Muscle layer of colon (tissue), 2 donors: ENCODE measurements around the gene OTOF.
A peak's percentile ranks its signal among the peaks of the same experiment; 100 is the strongest.

Experiments used
- H3K27ac ChIP-seq: one replicate; pipeline ENCODE4 v1.7.0; 2013; ENCODE audit warnings: low read depth, mild to moderate bottlenecking, low read length, moderate library complexity
- H3K27me3 ChIP-seq, 2 donors: one replicate each; pipeline ENCODE4 v1.7.0; 2013; ENCODE audit warnings: low read length in 2 of 2, mild to moderate bottlenecking in 2 of 2; ENCODE audit not compliant: insufficient read depth in 2 of 2, control insufficient read depth in 1 of 2
- H3K36me3 ChIP-seq: one replicate; pipeline ENCODE4 v1.7.0; 2013; ENCODE audit warnings: mild to moderate bottlenecking, low read length; ENCODE audit not compliant: insufficient read depth
- H3K4me1 ChIP-seq: one replicate; pipeline ENCODE4 v1.7.0; 2013; ENCODE audit warnings: mild to moderate bottlenecking, low read length; ENCODE audit not compliant: insufficient read depth
- H3K4me3 ChIP-seq, 2 donors: one replicate each; pipeline ENCODE4 v1.7.0; 2013; ENCODE audit warnings: low read length in 2 of 2, low read depth in 1 of 2, mild to moderate bottlenecking in 1 of 2, moderate library complexity in 1 of 2
- H3K9ac ChIP-seq: one replicate; pipeline ENCODE4 v1.7.0; 2013; ENCODE audit warnings: low read length
- H3K9me3 ChIP-seq: one replicate; pipeline ENCODE4 v1.7.0; 2013; ENCODE audit warnings: mild to moderate bottlenecking, low read length
- donor health status: abdominal sarcoma.
- donor health status: Adenocarcinoma of cecum.

OTOF gene

DNA sequence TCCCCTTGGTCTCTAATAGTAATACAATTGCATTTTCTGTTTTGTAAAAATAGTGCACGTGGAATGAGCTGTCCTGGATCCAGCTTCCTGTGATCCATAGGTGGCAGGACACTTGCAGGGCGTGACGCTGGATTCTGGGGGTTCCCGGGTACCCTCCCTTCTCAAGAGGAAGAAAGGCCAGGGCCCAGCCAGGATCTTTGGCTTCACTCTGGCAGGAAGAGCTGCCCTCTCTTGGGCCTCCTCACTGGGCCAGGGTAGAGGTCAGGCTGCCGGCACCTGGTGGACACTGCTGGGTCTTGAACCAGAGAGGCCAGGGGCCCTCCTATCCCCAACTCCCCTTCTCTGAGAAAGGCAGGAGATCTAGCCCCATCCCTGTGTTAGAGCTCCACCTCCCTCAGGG, 37.8 kb upstream of the OTOF start:
- no peaks in the 10 kb centered on the region for H3K27me3 ChIP-seq
- H3K9me3 ChIP-seq = no peaks in the 10 kb centered on the region
- H3K36me3 ChIP-seq = no peaks in the 10 kb centered on the region
- no peak overlapping the region for H3K4me3 ChIP-seq
- H3K9ac ChIP-seq = no peak overlapping the region
- no peaks in the 10 kb centered on the region for H3K4me1 ChIP-seq
- H3K27ac ChIP-seq = no peak overlapping the region

DNA sequence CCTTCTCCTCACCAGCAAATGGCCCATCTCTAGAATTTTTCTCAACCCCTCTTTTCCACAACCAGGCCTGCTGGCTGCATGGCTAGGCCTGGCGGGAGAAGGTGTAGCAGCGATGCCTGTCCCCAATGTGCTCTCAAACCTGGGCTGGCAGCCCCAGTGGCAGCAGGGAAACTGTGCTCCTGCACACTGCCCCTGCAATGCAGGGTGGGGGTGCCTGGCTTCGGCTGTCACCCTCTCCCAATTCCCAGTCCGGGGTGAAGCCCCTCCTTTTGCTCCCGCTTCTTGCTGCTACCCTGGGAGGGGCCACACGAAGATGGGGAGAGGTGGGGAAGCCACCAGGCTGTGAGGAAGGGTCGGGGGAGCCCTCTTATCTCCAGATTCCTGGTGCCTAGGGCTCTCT, 36.1 kb upstream of the OTOF start:
- H3K4me3 ChIP-seq = no peak overlapping the region
- H3K4me1 ChIP-seq = no peaks in the 10 kb centered on the region
- H3K27ac ChIP-seq = no peak overlapping the region
- no peak overlapping the region for H3K9ac ChIP-seq
- no peaks in the 10 kb centered on the region for H3K9me3 ChIP-seq
- H3K36me3 ChIP-seq = no peaks in the 10 kb centered on the region
- no peaks in the 10 kb centered on the region for H3K27me3 ChIP-seq

DNA sequence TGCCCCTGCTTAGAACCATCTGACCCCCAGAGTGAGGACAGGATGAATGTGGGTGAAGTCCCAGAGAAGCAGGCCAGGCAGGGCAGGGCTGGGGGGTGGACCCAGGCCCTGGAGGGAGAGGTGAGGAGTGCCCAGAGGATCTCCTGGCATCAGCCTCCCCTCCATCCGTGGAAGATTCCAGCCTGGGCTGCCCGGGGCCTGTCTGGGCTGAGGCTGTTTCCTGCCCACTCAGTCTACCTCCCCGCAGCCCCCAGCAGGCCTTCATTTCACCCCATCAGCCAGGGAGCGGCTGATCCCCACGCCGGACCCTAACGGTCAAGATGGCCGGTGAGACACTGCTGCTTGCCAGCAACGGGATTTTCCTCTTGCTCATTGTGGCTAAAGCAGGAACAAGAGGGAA, 35.3 kb upstream of the OTOF start:
- H3K9me3 ChIP-seq = no peaks in the 10 kb centered on the region
- no peak overlapping the region for H3K4me3 ChIP-seq
- no peaks in the 10 kb centered on the region for H3K27me3 ChIP-seq
- H3K4me1 ChIP-seq = no peaks in the 10 kb centered on the region
- H3K36me3 ChIP-seq = no peaks in the 10 kb centered on the region
- no peak overlapping the region for H3K27ac ChIP-seq
- no peak overlapping the region for H3K9ac ChIP-seq

DNA sequence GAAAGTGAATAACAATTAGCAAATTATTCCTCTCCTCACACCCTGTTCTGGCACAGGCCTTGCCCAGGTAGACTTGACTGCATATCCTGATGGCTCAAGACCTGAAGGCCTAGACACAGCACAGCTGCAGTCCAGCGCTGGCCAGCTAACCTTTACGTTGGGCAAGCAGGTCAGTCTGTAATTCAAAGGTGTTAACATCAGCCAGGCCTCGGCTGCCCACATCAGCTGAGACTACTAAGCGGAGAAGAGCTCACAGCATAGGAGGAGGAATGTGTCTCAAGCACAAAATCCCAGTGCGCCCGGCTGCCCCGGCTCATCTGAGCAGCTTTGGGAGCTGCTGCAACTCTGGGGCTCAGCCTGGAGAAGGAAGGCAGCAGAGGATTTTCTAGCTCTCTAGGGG, 33.5 kb upstream of the OTOF start:
- H3K36me3 ChIP-seq = no peaks in the 10 kb centered on the region
- H3K27me3 ChIP-seq = no peaks in the 10 kb centered on the region
- H3K9me3 ChIP-seq = no peaks in the 10 kb centered on the region
- H3K9ac ChIP-seq = no peak overlapping the region
- H3K4me3 ChIP-seq = no peak overlapping the region
- no peaks in the 10 kb centered on the region for H3K4me1 ChIP-seq
- no peak overlapping the region for H3K27ac ChIP-seq

DNA sequence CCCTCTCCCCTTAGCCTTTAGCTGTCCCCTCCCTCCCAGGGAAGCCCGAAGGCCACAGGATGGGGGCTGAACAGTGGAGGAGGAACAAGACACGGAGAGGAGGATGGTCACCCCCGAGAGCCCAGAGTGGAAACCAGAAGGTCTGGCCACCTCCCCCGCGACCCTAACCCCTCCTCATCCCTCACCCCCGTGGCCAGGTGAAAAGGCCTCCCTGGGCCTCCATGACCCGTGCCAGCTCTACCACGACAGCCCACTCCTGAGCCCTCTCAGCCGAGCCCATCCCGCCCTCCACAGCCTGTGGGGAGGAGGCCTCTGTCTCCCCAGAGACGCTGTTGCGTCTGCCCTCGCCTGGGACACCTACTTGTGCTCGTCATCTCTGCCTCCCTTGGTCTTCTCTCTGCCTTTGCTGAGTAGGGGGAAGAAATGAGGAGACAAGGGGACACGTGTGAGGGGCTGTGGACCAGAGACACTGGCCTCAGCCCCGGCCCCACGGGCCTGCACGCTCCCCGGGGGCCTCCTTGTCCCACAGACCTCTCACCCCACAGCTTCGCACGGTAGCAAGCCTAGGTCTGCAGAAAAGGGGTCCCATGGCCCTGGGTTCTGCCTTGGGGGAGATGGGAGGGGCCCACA, 32.5 kb upstream of the OTOF start:
- Histone ChIP-seq H3K4me1 (no peaks in the 10 kb centered on the region), H3K36me3 (no peaks in the 10 kb centered on the region), H3K9me3 (no peaks in the 10 kb centered on the region), H3K9ac (no peak overlapping the region), H3K4me3 (no peak overlapping the region), H3K27ac (no peak overlapping the region), H3K27me3 (no peaks in the 10 kb centered on the region)

DNA sequence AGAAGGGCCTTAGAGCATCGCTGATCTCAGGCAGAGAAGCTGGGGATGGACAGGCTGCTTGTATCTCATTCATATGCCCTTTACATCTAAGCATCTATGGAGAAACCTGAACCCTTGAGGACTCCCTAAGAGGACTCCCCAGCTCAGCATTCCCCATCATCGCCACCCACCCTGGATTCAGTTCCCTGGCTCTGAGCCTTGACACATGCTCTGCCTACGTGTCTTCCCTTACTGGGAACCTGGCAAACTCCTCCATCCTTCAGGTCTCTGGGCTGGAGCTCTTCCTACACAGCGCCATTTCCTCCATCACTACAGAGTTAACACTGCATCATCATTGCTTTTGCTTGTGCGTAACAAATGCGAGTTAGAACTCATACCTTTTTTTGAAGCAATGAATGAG, 31.2 kb upstream of the OTOF start:
- Histone ChIP-seq H3K27me3 (peaks cover 0 to 3% of the 10 kb centered on the region in 2 donors), H3K36me3 (no peaks in the 10 kb centered on the region), H3K4me1 (no peaks in the 10 kb centered on the region), H3K9me3 (no peaks in the 10 kb centered on the region), H3K4me3 (no peak overlapping the region), H3K27ac (no peak overlapping the region), H3K9ac (no peak overlapping the region)

DNA sequence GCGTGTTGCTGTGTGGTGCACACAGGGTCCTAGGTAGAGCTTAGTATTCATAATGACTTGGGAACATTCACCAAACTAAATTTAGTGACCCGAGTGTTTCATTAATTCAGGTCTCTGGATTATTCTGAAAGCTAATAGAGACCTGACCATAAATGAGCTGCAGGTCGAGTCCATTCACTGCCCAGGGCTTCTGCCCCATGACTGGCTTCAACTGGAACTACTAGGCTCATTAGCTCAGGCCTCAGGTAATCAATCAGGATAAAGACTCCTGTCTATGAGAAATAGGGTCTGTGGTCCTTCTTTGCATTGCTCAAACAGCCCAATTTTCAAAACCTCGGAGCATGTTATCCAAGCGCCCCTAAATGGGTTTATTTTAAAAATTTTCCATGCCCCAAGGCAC, 30.0 kb upstream of the OTOF start:
- Histone ChIP-seq H3K27me3 (peaks cover 9 to 14% of the 10 kb centered on the region in 2 donors), H3K9me3 (no peaks in the 10 kb centered on the region), H3K4me3 (no peak overlapping the region), H3K4me1 (peaks cover 9% of the 10 kb centered on the region), H3K9ac (no peak overlapping the region), H3K27ac (no peak overlapping the region), H3K36me3 (no peaks in the 10 kb centered on the region)

DNA sequence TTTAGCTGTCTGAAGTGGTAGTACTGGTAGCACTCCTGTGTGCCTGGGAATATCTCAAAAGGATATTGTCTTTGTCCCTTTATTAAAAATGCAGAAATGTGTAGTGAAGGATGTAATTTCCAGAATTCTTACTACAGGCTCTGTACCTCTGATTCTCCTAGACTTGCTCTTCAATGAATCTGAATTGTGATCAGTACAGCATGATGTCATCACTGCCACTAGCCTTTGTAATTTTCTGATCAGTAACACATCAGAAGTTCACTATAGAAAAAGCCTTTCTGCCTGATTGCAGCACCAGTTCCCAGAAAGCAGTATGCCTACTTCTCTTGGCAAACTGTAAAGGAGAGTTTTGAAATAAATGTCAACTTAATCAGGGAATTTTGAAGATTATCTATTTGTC, 29.2 kb upstream of the OTOF start:
- Histone ChIP-seq H3K9me3 (no peaks in the 10 kb centered on the region), H3K4me3 (no peak overlapping the region), H3K27me3 (peaks cover 9 to 18% of the 10 kb centered on the region in 2 donors)

DNA sequence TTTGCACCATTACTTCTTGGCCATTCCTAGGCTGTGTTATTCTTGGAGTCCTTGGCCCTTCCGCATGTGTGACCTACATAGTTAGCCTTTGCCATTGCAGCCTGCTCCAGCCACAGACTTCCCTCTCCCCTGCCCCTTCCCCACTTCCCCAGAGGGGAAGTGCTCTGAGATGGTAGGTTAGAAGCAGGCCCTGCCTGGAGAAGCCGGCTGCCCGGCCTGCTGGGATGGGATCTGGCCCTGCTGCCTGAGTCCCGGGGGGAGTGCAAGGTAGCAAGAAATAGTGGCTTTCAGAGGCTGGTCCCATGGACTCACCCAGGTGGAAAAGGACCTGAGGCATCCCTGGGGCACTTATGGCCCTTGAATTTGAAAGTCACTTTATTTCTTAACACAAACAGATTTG, 28.4 kb upstream of the OTOF start:
- H3K27me3 ChIP-seq = peaks cover 9 to 18% of the 10 kb centered on the region in 2 donors
- no peaks in the 10 kb centered on the region for H3K36me3 ChIP-seq
- H3K27ac ChIP-seq = no peak overlapping the region
- H3K4me1 ChIP-seq = peaks cover 9% of the 10 kb centered on the region
- no peak overlapping the region for H3K4me3 ChIP-seq
- no peak overlapping the region for H3K9ac ChIP-seq
- H3K9me3 ChIP-seq = no peaks in the 10 kb centered on the region

More for the DNA sequence above, 29.2 kb upstream of the OTOF start:
- Histone ChIP-seq H3K9ac (no peak overlapping the region), H3K4me1 (peaks cover 9% of the 10 kb centered on the region), H3K27ac (no peak overlapping the region), H3K36me3 (no peaks in the 10 kb centered on the region)

DNA sequence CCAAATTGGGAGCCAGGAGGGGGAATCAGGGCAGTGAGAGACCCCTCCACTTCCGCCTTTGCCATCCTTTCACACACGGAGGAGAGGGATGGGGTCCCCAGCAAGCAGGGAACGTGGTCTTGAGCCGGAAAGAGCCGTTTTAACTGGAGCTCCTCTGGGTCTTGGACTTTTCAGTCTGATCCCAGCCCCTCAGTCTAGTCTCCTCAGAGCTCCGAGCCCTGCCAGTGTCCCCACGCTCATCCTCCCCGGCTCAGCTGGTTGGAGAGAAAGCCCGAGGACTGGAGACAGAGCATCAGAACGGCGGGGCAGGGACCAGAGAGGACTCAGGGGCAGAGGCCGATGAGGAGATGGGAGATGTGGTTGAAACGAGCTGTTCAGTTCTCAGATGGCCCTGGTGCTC, 26.1 kb upstream of the OTOF start:
- H3K27me3 ChIP-seq = peaks cover 9 to 18% of the 10 kb centered on the region in 2 donors
- no peak overlapping the region for H3K27ac ChIP-seq
- H3K9ac ChIP-seq = no peak overlapping the region
- peak overlapping the region; percentile 27 to 48 for H3K4me3 ChIP-seq
- H3K4me1 ChIP-seq = peaks cover 9% of the 10 kb centered on the region
- no peaks in the 10 kb centered on the region for H3K36me3 ChIP-seq
- no peaks in the 10 kb centered on the region for H3K9me3 ChIP-seq

DNA sequence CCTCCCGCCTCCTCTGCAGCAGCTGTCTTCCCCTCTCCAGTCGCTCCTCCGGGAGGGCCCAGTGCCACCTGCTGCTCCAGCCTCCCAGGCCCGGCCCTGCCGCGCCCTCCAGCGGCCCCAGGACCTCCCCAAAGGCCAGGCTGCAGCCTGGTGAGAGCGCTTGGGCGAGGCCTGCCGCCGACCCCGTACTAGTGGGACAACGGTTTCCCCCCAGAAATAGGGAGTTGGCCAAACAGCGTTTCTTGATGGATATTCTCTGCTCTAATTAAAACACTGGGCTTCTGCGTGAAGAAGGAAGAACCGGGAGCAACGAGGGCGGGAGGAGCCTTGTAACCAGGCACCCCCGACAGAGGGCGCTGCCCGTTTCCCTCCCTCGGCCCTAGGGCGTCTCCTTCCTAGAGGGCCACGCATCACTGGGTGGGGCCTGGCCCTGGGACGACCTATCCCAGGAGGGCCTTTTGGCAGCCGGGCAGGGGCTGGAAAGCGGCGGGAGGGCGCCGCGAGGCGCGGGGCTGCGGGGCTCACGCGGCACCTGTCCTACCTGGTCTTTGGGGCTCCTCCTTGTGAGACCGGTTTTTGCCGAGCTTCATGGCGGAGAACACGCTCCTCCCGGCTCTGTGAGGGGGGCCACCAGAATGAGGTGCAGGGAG, 25.4 kb upstream of the OTOF start:
- no peak overlapping the region for H3K27ac ChIP-seq
- peaks cover 9 to 18% of the 10 kb centered on the region in 2 donors for H3K27me3 ChIP-seq
- H3K4me1 ChIP-seq = peaks cover 9% of the 10 kb centered on the region
- no peak overlapping the region for H3K9ac ChIP-seq
- no peaks in the 10 kb centered on the region for H3K9me3 ChIP-seq
- H3K4me3 ChIP-seq = peak overlapping the region; percentile 27 to 48
- H3K36me3 ChIP-seq = no peaks in the 10 kb centered on the region

DNA sequence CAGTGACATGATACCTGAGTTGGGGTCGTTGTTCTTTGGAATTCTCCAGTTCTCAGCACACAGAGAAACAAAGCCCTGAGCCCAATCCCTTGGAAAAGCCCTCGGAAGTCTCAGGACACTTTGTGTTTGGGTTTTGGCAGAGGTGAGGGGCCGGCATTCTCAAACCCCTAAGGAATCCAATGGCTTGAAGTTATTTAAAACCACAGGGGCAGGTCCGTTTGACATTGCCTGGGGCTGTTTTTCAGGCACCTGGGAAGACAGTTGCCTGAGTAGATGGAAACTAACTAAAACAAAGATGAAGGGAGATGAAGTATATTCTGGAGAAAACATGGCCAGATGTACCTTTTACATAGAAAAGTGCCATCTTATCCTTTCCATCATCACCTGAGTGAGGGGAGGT, 22.5 kb upstream of the OTOF start:
- Histone ChIP-seq H3K27ac (no peak overlapping the region), H3K36me3 (no peaks in the 10 kb centered on the region), H3K4me1 (peaks cover 9% of the 10 kb centered on the region), H3K27me3 (peaks cover 9 to 18% of the 10 kb centered on the region in 2 donors), H3K9ac (no peak overlapping the region), H3K4me3 (no peak overlapping the region), H3K9me3 (no peaks in the 10 kb centered on the region)
